ENCODE data around the gene KCNC2.
"Not testable (repeated sequence)": the region's sequence is repeated elsewhere in the genome, so short reads cannot be mapped to it uniquely, and the experiment has no call there.

Gene KCNC2

GRCh38 chr12:75209812-75210138, at the start of gene KCNC2:
KCNC2 (minus strand) TSS chr12:75209839.
- DNase-seq = no peak

GRCh38 chr12:75259143-75259542, 49.5 kb upstream of the KCNC2 start:
- DNase-seq = no peak

GRCh38 chr12:75257510-75257909, 47.9 kb upstream of the KCNC2 start:
- DNase-seq = no peak

- no peak for DNase-seq
Measured at GRCh38 chr12:75245108-75245507, 35.5 kb upstream of the KCNC2 start.

- DNase-seq = no peak
Measured at GRCh38 chr12:75239987-75240386, 30.3 kb upstream of the KCNC2 start.

- no peak for DNase-seq
Measured at GRCh38 chr12:75236206-75236605, 26.6 kb upstream of the KCNC2 start.

- no peak for DNase-seq
Measured at GRCh38 chr12:75227132-75227531, 17.5 kb upstream of the KCNC2 start.

GRCh38 chr12:75212072-75212471, 2.4 kb upstream of the KCNC2 start:
- DNase-seq = no peak

GRCh38 chr12:75208856-75209811, 505 bp downstream of the KCNC2 start:
- no peak for DNase-seq

GRCh38 chr12:75207338-75208083, 2.1 kb downstream of the KCNC2 start:
- no peak for DNase-seq

- no peak for DNase-seq
Measured at GRCh38 chr12:75205558-75205957, 4.1 kb downstream of the KCNC2 start.

GRCh38 chr12:75196865-75197264, 12.8 kb downstream of the KCNC2 start:
- DNase-seq = no peak

- DNase-seq = no peak
Measured at GRCh38 chr12:75196408-75196807, 13.2 kb downstream of the KCNC2 start.

GRCh38 chr12:75194250-75194649, 15.4 kb downstream of the KCNC2 start:
- DNase-seq = no peak

- no peak for DNase-seq
Measured at GRCh38 chr12:75192196-75192595, 17.4 kb downstream of the KCNC2 start.

- DNase-seq = no peak
Measured at GRCh38 chr12:75190846-75191245, 18.8 kb downstream of the KCNC2 start.

- DNase-seq = not testable (repeated sequence)
Measured at GRCh38 chr12:75185881-75186280, 23.8 kb downstream of the KCNC2 start.

GRCh38 chr12:75184516-75184915, 25.1 kb downstream of the KCNC2 start:
- DNase-seq = no peak

- DNase-seq = no peak
Measured at GRCh38 chr12:75183967-75184366, 25.7 kb downstream of the KCNC2 start.

- DNase-seq = no peak
Measured at GRCh38 chr12:75177997-75178396, 31.6 kb downstream of the KCNC2 start.

GRCh38 chr12:75172611-75173010, 37.0 kb downstream of the KCNC2 start:
- DNase-seq = no peak

- DNase-seq = no peak
Measured at GRCh38 chr12:75170640-75171185, 38.9 kb downstream of the KCNC2 start.

GRCh38 chr12:75162845-75163244, 46.8 kb downstream of the KCNC2 start:
- no peak for DNase-seq

GRCh38 chr12:75161488-75161887, 48.2 kb downstream of the KCNC2 start:
- DNase-seq = no peak
